Measurements from ENCODE around the gene SGSM2.

SGSM2 gene

DNA sequence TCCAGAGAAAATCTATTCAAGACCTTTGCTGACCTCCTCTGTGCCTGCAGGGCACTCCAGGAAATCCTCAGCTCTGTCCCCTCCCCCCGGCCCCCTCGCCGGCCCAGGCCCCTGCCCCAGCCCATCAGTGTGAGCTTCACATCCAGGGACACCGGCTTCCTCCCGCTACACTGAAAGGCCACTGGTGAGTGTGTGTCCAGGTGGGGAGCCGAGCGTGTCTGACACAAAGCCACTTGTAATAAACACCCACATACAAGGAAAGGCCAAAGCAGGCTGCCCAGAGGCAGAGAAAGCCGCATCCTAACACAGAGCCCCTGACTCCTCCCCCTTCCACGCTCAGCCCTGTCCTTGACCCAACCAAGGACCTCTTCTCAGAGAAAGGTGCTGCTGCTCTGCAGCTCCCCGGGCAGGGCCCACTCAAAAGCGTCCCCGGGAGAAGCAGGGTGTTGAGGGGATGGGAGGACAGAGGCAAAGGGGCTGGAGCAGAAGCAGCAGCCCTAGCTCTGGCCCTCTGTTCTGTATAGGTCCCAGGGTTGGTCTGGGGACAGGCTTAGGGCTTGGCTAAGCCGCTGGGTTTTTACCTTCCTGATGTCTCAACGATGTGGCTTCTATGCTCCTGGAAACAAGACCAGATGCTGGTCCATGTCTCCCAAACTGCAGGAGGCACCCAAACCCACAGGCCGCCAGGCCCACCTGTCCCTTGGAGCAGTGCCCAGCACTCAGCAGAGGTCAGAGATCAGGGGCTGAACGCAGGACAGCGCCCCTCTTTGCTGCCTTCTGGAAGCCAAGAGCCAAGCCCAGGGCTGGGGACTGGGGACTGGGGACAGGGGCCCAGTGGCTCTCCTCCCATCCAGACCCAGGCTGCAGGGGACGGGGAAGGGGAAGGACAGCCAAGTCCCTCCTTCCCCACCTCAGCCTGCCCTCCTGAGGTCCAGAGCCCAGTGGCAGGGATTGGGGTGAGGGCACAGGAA is 48.2 kb downstream of the SGSM2 start:
- no peak for DNase-seq (ENCODE audit: low read depth, low spot score)

DNA sequence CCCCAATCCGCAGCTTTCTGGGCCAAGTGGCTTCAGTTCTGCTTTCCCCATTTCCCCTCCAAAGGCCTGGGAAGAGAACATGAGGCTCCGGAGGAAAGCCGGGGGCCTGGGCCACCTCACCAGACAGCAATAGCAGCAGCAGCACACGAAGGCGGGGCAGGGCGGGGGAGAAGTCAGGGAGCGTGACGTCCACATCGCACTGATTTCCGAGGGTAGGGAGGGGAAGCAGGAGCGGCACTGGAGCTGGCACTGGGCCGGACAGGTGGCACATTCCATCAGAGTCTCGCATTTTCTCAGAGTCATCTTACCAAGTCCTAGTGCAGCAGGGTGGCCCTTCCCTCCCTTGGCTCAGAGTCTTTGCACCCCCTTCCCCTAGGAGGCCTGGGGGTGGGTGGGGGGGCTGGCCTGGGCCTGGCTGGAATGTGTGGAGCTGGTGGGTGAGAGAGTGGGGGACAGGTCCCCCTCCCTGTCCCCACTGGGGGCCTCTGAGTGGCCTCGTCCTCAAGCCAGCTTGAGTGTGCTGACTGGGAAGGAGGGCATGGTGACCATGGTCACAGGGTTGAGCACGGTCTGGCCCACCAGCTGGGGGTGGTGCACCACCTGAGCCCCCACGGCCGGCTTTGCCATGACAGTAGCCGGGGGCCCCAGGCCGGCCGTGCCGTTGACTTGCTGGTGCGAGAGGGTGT is 49.2 kb downstream of the SGSM2 start:
- no peak for DNase-seq (ENCODE audit: low read depth, low spot score)

DNA sequence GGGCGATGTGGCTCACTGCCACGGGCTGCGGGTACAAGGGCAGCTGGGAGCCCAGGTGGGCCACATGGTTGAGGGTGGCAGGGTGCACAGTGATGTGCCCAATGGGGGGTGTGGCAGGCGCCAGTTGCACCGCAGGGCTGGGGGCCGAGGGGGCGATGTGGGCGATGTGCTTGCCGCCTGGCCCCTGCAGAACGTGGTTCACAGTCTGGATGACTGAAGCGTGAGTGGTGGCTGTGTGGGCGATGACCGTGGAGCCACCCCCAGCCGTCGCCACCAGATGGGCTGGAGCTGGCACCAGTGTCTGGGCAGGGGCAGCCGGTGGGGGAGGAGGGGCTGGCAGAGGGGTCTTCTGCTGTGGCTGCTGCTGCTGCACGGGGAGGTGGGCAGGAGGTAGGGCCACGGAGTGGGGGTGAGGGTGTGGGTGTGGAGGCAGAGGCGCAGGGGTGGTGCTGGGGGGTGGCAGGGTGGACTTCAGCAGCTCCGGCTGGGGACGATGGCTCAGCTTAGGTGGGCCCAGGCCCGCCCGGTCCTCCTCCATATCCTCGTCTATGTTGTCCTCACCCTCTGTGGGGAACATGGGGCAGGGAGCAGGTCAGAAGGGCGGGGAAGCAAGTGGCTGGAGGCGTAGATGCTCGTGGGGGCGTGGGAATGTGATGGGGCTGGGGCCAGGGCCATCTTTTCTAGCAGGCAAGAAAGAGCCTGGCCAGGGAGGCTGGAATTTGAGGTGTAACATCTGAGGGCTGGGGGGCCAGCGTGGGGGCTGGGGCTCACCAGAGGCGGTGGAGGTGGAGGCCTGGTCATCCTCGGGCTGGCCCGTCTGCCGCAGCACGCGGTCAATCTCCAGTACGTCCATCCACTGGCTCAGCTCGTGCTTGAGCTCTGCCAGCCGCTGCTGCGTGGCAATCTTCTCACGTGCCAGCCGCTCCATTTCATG is 50.1 kb downstream of the SGSM2 start:
- no peak for DNase-seq (ENCODE audit: low read depth, low spot score)

DNA sequence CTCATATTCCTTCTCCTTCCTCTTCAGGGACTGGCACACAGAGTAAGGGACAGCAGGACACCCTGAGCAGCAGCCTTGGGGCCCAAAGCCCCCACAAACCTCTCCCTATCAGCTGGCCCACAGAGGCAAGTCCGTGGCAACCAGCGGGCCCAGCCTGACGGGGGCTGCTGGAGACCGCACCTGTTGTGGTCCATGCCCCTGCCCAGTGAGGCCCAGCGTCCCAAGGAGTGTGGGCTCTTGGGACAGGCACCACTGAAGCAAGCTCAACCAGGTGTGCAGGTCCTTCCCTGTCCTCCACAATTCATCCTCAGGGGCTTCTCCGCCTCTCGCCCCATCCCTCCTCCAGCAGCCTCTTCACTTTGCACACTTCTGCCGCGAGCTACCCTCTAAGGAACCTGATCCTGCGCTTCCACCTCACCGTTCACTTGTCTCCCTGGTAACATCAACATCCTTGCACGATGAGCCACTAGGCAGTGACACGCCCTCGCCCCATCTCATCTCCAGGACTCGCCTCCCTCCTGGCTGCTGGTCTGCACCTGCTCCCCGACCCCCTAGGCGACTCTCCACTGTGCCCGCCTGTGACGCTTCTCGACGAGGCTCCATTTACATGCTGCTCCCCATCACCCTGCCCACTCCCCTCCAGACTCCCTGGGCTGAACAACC is 50.9 kb downstream of the SGSM2 start:
- DNase-seq (ENCODE audit: low read depth, low spot score), result no peak

GRCh38 chr17:2388683-2389055 is 51.4 kb downstream of the SGSM2 start:
- DNase-seq (ENCODE audit: low read depth, low spot score), result no peak

DNA sequence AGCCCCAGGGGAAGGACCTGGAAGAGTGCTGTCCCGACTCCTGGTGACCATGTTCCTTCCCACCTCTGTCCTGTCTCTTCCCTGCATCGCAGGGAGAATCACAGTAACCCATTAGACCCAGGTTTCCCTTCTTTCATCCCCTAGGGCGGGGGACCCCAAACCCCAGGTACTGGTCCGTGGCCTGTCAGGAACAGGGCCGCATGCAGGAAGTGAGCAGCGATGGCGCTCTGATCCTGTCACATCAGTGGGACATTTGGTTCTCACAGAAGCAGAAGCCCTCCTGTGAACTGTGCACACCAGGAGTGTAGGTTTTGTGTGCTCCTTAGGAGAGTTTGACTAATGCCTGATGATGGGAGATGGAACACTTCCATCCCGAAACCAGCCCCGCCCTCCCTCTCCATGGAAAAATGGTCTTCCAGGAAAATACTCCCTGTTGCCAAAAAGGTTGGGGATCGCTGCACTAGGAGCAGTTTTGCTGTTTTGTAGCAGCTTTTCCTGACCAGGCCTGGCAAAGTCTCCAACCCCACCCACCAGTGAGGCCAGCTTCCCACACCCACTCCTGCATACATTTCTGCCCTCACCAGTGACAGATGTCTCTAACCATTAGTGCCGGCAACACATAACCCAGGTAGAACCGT is 53.0 kb downstream of the SGSM2 start:
- no peak for DNase-seq (ENCODE audit: low read depth, low spot score)

DNA sequence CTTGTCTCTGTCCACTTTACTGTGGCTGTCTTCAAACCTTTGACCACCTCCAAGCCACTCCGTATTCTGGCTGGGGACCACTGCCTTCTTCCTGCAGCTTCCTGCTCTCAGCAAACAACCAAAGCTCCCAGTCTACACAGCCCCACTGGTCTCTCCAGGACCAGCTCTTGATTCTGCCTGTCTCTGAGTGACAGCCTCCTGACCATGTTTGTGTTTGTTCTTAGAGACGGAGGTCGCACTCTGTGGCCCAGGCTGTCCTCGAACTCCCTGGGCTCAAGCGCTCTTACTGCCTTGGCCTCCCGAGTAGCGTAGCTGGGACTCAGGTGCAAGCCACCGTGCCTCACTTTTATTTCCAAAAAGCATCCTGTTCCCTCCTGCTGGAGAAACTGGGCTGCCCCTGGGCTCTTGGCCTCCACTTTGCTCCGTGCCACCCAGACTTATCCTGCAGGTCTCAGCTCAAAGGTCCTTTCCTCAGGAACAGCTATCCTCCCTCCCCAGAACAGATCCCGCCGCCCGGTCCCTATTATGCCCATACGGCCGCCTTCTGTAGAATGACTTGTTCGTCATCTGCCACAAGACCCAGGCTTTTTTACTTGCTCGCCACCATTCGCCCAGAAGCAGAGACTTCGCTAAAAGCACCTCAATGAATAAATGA is 54.4 kb downstream of the SGSM2 start:
- DNase-seq (ENCODE audit: low read depth, low spot score), result no peak

DNA sequence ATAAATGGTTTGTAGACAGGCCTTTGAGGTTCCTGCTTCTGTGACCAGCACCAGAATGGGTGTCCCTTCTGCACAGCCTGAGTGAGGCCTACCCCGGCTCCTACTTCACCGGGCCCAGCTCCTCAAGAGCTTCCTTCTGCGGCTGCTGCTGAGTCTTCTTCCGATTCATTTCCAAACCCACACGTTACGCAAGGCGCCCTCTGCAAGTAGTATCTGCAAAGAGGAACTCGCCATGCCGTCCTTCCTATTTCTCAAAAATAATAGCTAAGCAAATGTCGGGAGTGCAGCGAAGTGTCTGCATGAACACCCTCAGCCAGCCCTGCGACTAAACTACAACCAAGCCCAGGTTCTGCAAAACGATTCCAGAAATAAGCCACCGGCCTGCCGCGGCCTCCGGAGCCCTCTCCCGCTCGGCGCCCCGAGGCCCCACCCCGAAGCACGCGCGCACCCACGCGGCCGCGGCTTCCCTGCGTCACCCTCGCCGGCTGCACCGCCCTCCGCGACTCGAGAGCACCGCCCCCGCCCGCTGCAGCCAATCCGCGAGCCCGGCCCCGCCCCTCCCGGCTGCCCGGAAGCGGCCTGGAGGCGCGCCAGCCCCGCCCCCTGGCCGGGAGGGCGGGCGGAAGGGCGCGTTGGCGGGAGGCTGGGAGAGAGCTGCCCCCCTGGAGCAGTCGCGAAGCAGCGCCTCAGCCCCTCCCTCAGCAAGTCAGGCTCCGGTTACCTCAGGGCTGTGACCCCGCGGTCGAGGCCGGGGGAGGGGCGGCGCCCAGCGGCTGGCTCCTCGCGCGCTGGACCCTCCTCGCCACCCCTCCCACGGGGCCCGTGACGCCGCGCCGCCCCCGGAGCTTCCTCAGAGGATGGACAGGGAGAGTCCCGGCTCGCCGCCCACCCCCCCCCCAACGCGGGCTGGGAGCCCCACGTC is 55.2 kb downstream of the SGSM2 start:
- peak; percentile 85 for DNase-seq (ENCODE audit: low read depth, low spot score)

DNA sequence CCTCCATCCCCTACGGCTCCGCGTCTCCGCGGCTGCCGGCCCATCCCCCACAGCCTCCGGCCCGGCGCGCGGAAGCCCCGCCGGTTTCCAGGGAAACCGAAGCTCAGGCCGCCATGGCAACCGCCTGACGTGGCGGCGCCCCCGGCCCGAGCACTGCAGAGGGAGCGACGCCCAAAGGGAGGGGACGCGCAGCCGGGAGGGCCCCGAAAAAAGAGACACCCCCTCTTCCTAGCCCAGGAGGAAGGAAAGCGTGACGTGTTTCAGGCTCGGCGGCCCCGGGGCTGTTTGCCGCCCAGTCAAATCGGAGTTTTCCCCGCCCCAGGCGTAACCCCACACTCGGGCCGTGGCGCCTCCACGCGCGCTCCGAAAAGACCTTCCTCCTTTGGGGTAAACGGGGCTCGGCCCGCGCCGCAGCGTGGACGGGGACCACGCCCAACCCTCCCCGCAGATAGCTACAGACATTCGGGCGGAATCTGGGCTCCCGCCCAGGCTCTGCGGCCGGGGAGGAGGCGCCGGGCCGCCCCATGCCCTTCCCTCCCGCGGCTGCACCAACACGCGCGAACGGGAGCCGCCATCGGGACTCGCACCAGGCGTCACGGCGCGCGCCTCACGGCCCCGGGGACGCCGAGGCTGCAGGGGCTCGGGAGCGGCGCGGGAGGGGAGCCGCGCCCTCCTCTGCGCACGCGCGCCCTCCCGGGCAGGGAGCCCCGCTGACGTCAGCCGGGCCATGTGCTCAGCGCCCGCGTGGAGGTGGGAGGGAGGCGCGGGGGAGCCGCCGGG is 56.1 kb downstream of the SGSM2 start:
- peak; percentile 50 for DNase-seq (ENCODE audit: low read depth, low spot score)

GRCh38 chr17:2393954-2394749 is 56.9 kb downstream of the SGSM2 start:
- DNase-seq (ENCODE audit: low read depth, low spot score), result no peak

DNA sequence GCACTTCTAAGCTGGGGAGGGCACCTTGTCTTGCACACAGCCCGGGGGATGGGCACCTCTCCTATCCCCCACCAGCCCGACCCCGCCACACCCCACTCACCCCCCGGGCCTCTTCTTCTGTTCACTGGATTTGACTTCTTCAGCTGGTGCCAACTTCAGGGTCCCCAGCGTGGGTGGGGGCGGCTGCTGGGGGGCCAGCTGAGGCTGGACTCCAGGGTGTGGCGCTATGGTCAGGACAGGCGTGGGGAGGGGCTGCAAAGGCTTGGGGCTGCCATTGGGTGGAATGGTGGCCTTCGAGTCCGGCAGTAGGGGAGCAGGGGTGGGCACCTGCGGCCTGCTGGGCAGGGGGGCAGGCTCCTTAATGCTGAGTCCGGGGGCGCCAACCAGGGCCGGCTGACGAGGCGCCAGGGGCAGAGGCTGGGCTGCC is 57.5 kb downstream of the SGSM2 start:
- no peak for DNase-seq (ENCODE audit: low read depth, low spot score)

GRCh38 chr17:2395258-2396181 is 58.2 kb downstream of the SGSM2 start:
- no peak for DNase-seq (ENCODE audit: low read depth, low spot score)

GRCh38 chr17:2396192-2396567 is 58.9 kb downstream of the SGSM2 start:
- DNase-seq (ENCODE audit: low read depth, low spot score), result no peak

DNA sequence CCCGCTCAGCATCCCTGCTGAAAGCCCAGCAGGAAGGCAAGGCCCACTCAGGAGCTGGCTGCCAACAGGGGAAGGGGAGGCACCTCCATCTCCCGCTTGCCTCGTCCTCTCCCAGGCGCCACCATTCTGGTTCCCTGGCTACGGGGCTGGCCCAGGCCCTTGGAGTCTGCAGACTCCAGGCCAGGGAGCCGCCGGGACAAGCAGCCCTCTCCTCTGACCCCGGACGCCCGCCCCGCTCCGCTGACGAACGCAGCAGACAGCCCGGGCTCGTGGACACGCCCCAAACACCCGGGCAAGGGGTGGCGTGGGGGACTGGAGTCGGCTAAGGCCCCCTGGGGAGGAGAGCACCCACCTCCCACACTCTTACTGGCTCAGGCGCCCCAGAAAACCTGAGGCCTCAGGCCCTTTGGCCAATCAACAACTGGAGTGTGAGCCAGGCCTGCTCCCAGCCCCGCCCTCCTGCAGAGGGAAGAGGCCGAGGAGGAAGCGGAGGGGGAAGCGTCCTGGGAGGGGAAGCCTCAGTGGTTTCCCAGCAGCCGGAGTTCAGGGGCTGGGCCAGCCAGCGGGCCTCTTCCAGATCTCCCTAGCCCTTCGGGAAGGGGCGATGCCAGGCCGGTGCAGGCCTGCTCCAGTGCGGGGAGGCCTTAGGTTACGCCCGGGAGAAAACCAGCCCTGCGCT is 59.4 kb downstream of the SGSM2 start:
- peak; percentile 85 for DNase-seq (ENCODE audit: low read depth, low spot score)

- no peak for DNase-seq (ENCODE audit: low read depth, low spot score)
Measured at GRCh38 chr17:2397247-2398171, 60.2 kb downstream of the SGSM2 start.

Data from smooth muscle cell of the brain vasculature (primary cell).